ENCODE results near the gene BTC. TPM values are rescaled to one million over a fixed set of nuclear protein-coding genes. Genes with fewer than 3 reads are reported as not detected.

The BTC gene
- total RNA-seq, 1 donor from 2014 or later, result 0.40 TPM

DNA sequence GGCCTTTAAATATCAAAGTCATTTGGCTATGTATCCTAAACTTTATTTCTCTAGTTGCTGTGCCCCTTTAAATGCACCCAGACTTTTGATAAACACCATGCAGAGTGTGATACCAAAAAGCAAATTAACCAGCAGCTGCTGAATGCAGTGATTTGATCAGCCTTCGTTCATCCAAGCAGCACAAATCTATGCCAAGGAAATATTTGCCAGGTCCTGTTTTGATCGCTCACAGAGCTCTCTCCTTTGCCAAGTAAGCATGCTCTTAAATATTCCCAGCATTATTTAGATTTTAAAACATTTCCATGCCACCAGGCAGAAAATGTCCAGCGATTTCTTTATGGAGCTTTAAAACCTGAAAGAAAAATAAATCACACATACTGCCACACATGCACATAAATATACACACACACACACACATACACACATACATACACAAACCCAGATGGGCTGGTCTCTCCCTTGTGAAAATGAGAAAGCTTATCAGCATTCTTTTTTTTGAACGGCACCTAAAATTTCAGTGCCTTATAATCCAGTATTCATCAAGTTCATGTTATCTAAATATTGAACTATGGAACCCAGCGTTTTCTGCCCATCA, 35.7 kb downstream of the BTC start:
- no peak for DNase-seq (ENCODE audit: low spot score)
- Mint-ChIP-seq H3K4me3 (ENCODE audit: unreplicated experiment) (no peak overlapping the region), H3K27me3 (ENCODE audit: low read depth) (peaks cover 3% of the 10 kb centered on the region), H3K9me3 (ENCODE audit: low read depth) (no peaks in the 10 kb centered on the region), H3K27ac (ENCODE audit: unreplicated experiment) (no peak overlapping the region), H3K4me1 (ENCODE audit: low read depth) (no peaks in the 10 kb centered on the region), H3K36me3 (ENCODE audit: low read depth) (no peaks in the 10 kb centered on the region)
- TF ChIP-seq CTCF (IDR thresholded peaks at IDR 0.05), result no peak

GRCh38 chr4:74757136-74757535, 37.2 kb downstream of the BTC start:
- peaks cover 3% of the 10 kb centered on the region for H3K27me3 Mint-ChIP-seq (ENCODE audit: low read depth)
- no peaks in the 10 kb centered on the region for H3K36me3 Mint-ChIP-seq (ENCODE audit: low read depth)
- no peak for DNase-seq (ENCODE audit: low spot score)
- no peaks in the 10 kb centered on the region for H3K4me1 Mint-ChIP-seq (ENCODE audit: low read depth)
- H3K27ac Mint-ChIP-seq (ENCODE audit: unreplicated experiment), result no peak overlapping the region
- H3K4me3 Mint-ChIP-seq (ENCODE audit: unreplicated experiment), result no peak overlapping the region
- TF ChIP-seq CTCF (IDR thresholded peaks at IDR 0.05), result no peak
- no peaks in the 10 kb centered on the region for H3K9me3 Mint-ChIP-seq (ENCODE audit: low read depth)

DNA sequence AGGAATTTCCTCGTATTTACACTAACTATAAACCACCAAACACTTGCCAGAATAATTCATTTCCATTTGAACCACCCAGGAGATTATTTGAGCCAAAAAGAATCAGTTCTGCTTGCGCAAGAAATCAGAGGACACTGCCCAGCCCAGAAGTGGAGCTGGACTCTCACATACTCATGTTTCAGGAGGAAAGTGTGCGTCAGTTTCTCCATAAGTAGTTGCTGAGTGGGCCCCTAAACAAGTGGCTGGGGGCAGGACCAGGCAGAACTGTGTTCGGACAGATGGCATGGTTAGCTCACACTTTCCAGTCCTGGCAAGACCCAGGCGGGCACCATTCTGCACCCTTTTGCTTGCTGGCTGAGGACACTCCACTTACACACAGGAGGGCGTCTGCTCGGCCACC, 38.8 kb downstream of the BTC start:
- Mint-ChIP-seq H3K36me3 (ENCODE audit: low read depth) (no peaks in the 10 kb centered on the region), H3K27ac (ENCODE audit: unreplicated experiment) (no peak overlapping the region), H3K27me3 (ENCODE audit: low read depth) (peaks cover 9% of the 10 kb centered on the region), H3K4me1 (ENCODE audit: low read depth) (no peaks in the 10 kb centered on the region), H3K9me3 (ENCODE audit: low read depth) (no peaks in the 10 kb centered on the region), H3K4me3 (ENCODE audit: unreplicated experiment) (no peak overlapping the region)
- TF ChIP-seq CTCF (IDR thresholded peaks at IDR 0.05), result no peak
- DNase-seq (ENCODE audit: low spot score), result peak; percentile 59

- H3K9me3 Mint-ChIP-seq (ENCODE audit: low read depth), result no peaks in the 10 kb centered on the region
- TF ChIP-seq CTCF (IDR thresholded peaks at IDR 0.05), result no peak
- H3K4me3 Mint-ChIP-seq (ENCODE audit: unreplicated experiment), result no peak overlapping the region
- H3K27me3 Mint-ChIP-seq (ENCODE audit: low read depth), result peaks cover 9% of the 10 kb centered on the region
- H3K4me1 Mint-ChIP-seq (ENCODE audit: low read depth), result no peaks in the 10 kb centered on the region
- no peaks in the 10 kb centered on the region for H3K36me3 Mint-ChIP-seq (ENCODE audit: low read depth)
- no peak for DNase-seq (ENCODE audit: low spot score)
- H3K27ac Mint-ChIP-seq (ENCODE audit: unreplicated experiment), result no peak overlapping the region
These were observed 40.1 kb downstream of the BTC start for GRCh38 chr4:74754218-74754617.

- Mint-ChIP-seq H3K27me3 (ENCODE audit: low read depth) (peaks cover 9% of the 10 kb centered on the region), H3K4me3 (ENCODE audit: unreplicated experiment) (no peak overlapping the region), H3K36me3 (ENCODE audit: low read depth) (no peaks in the 10 kb centered on the region), H3K27ac (ENCODE audit: unreplicated experiment) (no peak overlapping the region), H3K9me3 (ENCODE audit: low read depth) (no peaks in the 10 kb centered on the region), H3K4me1 (ENCODE audit: low read depth) (no peaks in the 10 kb centered on the region)
- DNase-seq (ENCODE audit: low spot score), result no peak
- no peak for TF ChIP-seq CTCF (IDR thresholded peaks at IDR 0.05)
These were observed 41.5 kb downstream of the BTC start for GRCh38 chr4:74752798-74753197.
